ENCODE results near the gene LPIN1.

DNA sequence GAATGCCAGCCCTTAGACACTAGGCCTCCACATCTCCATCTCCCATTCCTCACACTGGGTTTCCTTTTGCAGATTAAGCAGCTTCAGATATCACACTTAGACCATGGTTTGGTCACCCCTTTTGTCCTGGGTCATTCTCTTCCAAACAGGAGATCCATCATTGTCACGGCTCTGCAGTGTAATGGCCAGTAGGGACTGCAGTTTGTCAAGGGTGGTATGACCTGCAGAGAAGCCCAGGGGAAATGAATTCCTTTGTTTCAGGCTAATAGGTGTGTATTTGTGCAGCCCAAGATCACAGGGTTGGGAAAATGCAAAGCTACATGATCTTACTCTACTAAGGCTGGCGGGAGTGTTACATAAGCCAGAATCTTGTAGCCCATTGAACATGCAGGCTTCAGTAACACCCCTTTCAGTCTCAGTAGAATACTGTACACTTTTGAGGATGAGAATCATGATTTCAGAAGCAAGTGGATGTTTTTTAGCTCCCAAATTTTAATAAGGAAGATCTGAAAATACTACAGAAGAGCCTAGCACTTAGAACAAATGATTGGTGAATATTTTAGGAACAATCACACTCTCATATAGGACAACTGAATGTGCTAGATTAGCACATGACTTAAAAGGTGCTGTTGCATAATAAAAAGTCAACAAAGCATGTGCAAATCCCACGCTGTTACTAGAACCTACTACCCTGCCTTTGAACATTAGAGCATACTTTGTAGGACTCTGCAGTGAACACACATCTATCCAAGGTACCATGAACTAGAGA, 24.0 kb upstream of the LPIN1 start:
- TF ChIP-seq POLR2AphosphoS5 (IDR thresholded peaks at IDR 0.05; ENCODE audit: low read depth, low read length) (no peak), TAF1 (IDR thresholded peaks at IDR 0.05; ENCODE audit: borderline replicate concordance, insufficient read depth, low read length) (no peak)
- TF ChIP-seq, protein P1, sequence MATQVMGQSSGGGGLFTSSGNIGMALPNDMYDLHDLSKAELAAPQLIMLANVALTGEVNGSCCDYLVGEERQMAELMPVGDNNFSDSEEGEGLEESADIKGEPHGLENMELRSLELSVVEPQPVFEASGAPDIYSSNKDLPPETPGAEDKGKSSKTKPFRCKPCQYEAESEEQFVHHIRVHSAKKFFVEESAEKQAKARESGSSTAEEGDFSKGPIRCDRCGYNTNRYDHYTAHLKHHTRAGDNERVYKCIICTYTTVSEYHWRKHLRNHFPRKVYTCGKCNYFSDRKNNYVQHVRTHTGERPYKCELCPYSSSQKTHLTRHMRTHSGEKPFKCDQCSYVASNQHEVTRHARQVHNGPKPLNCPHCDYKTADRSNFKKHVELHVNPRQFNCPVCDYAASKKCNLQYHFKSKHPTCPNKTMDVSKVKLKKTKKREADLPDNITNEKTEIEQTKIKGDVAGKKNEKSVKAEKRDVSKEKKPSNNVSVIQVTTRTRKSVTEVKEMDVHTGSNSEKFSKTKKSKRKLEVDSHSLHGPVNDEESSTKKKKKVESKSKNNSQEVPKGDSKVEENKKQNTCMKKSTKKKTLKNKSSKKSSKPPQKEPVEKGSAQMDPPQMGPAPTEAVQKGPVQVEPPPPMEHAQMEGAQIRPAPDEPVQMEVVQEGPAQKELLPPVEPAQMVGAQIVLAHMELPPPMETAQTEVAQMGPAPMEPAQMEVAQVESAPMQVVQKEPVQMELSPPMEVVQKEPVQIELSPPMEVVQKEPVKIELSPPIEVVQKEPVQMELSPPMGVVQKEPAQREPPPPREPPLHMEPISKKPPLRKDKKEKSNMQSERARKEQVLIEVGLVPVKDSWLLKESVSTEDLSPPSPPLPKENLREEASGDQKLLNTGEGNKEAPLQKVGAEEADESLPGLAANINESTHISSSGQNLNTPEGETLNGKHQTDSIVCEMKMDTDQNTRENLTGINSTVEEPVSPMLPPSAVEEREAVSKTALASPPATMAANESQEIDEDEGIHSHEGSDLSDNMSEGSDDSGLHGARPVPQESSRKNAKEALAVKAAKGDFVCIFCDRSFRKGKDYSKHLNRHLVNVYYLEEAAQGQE (IDR thresholded peaks at IDR 0.05; ENCODE audit: insufficient read depth in 1 of 2, low read depth in 2 of 2, low read length in 2 of 2): no peak
